Measurements from ENCODE around the gene APOA4.
"Not testable (repeated sequence)": the region's sequence is repeated elsewhere in the genome, so short reads cannot be mapped to it uniquely, and the experiment has no call there.

Gene APOA4

DNA sequence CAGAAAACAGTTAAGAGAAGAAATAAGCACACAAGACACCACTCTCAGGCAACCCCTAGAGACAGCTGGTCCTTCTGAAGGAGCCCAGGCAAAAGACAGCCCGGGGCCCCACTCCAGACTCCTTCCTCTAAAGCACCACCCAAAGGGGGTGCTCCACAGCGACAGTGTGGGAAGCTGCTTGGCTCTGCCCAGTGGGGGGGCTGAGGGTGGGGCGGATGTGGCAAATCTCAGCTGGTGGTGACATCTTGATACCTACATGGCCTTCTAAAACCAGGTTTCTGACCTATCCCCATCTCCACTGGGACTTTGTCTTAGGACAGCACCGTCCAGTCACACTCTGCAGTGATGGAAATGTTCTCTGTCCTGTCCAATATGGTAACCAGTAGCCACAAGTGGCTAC, 24.5 kb upstream of the APOA4 start:
- no peak for DNase-seq

DNA sequence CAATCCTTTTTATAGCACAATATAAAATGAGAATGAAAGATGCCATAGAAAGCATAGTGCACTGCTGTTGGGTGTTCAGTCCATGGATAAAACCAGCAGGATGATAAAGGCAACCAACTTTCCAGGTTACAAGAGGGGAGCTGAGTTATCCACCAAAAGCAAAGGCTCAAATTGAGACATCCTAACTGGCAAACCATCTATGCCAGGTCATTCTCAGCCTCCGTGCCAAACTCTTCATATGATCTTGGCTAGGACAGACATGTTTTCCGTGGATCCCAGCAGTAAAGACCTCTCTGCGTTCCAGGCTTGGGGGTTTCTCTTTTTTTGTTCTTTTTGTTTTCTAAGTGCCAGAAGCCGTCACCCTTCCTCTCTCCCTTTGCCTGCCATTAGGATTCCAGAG, 21.6 kb upstream of the APOA4 start:
- DNase-seq: no peak

DNA sequence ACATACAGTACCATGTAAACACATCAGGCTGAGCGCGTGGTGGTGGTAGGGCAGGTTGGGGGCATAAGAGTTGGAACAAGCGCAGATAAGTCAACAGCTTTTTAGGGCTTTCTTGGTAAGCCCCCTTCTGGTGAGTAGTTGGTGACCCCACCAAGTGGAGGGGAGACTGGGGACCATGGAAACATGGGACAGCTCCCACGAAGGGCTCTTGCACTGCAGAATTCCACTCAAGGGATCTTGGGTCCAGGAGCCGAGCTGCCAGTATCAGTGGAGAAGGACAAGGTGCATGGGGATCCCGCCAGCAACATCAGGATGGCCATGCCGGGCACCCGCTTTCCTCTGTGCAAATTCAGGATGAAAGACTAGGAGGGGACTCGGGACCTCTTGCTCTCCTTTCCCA, 20.6 kb upstream of the APOA4 start:
- DNase-seq: no peak

DNA sequence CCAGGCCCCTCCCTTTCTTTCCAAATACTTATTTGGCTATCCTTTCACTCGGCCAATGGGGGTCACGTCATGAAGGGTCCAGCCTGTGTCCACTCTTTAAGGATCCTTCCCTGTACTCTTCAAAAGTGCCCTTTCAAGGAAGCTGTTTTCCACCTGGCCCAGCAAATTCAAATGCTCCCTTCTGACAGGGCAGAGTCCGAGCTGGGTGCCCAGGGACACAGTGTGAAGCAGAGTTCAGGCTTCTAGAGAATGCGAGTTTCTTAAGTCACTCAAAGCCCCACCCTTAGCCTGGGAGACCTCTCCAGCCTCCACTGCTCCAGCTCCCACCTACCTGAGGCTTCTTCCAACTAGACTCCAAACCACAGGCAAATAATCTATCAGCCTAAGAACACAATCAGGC, 19.8 kb upstream of the APOA4 start:
- DNase-seq: no peak

DNA sequence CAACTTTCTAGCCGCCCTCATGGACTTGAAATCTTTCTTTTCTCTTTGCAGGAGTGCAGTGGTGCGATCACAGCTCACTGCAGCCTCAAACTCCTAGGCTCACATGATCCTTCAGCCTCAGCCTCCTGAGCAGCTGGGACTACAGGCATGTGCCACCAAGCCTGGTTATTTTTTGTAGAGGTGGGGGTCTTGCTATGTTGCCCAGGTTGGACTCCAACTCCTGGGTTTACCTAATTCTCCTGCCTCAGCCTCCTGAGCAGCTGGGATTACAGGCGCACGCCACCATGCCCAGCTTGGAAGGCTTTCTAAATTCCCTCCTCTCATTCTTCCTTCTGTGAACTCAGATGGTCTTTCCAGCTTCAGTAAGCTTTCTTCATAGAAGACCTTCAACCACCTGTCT, 19.0 kb upstream of the APOA4 start:
- DNase-seq: no peak

DNA sequence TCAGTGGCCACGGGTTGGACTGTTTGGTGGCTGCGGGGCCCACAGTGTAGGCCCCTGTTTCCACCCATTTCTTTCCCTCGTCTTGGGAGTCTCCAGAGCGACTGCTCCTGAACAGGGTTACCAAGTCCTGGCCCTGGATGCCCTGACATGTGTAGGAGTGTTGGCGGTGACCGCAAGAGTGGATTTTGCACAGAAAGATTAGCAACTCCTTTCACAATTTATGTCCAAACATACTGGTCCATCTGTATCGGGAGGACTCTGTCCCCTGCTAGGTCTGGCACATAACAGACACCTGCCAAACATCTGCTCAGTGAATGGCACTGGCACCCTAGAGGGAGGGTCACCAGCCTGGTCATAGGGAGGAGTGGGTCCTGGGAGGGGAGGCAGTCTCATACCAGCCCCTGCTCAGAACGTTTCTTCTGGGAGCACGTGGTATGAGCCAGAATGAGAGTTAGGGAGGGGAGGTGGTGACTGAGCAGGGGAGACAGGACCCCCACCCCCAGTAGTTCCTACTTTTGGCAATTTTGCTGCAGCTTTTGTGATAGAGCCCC, 17.7 kb upstream of the APOA4 start:
- no peak for DNase-seq

DNA sequence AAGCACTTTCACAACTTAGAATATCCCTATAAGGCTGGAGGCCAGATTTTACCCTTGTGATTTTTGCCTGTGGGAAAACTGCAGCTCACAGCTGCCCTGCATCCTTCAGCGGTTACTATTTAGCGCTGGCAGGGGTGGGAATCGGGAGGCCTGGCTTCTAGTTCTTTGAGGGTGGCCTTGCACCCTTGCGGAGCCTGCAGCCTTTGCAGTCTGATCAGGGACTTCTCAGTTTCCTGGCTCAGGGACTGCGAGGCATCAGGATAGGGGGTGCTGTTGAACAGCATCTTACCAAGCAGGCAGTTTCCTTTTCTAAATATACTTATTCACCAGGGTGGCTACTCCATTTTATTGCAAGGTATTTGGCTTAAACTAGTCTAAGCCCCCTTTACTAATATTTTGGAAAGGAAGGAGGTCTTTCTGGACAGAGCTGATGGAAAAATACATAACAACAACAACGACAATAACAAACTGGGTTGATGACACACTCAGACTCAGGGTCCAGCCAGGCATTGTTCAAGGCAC, 17.2 kb upstream of the APOA4 start:
- DNase-seq: no peak

DNA sequence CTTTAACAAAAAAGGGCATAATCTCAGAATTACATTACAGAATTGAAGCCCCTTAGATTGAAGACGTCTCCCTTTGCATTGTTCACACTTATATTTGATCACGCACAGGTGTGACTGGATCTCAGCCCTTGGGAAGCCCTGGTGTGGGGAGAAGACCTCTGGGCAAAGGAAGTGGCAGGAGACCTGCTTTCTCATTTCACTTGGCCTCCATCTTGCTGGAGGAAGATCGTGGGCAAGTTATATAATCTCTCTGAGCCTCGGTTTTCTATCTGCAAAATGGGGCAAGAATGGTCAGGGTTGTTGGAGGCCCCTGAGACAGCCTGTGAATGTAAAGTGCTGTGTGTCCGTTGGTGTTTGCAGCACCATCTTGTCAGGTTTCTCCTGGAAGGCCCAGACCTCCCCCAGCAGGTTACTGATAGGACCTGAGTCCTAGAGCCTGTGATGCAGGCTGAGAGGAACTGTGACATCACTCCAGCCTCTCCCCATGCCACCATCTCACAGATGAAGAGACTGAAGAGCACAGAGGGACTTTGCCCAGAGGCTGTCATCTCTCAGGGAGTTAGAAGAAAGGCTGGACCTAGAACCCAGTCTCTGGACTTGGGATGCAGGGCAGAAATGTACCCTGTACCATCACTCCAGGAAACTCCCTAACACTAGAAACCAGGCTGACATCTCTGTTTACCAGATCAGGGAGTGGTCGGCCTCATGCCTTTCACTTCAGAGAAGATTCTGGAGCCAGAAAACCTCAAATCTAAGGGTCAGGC, 15.4 kb upstream of the APOA4 start:
- no peak for DNase-seq

DNA sequence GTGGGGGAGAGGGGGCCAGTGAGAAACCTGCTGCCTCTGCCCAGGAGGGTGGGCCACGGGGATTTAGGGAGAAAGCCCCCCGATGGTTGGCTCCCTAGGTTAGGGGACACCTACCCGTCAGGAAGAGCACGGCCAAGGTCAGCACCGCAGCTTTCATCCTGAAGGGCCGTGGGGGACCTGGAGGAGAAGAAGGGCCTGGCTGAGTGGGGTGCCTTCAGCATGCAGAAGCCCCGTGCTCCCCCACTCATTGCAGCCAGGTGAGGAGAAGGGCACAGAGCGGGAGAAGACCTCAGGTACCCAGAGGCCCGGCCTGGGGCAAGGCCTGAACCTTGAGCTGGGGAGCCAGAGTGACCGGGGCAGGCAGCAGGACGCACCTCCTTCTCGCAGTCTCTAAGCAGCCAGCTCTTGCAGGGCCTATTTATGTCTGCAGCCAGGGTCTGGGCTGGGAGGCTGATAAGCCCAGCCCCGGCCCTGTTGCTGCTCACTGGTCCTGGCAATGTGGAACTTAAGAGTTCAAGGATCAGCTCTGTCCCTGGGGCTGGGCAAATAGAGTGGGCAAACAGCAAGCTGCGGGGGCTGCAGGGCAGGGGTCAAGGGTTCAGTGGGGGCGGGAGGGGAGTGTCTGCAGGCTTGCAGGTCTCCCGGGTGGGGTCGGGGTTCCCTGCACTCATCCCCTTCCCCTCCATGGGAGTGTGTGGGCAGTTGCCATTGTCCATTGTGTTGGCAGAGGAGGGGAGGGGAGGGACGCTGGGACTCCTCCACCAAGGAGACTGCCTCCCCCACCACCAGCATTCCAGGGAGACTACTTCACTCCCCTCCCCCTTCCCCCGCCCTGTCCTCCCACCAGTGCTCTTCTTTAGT, 14.4 kb upstream of the APOA4 start, which contains the start of gene APOA1:
Gene APOA1, minus strand, starts transcription at position 392 of the 861 bp plus-strand sequence. Its CDS starts 235 bp downstream, at position 157.
- no peak for DNase-seq

DNA sequence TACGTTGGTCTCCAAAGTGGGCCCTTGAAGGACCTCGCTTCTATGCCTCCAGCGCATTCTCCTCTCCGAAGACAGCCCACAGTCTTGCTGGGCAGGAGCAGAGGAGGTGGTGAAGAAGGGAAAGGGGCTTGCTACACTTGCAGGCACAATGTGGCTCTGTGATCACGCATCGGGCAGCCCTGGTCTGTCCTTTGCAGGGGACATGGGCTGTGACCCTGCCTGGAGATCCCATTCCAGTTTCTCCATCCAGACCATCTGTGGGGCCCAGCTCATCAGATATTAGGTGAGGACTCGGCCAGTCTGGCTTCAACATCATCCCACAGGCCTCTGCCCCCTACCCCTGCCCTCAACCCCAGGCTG, 13.5 kb upstream of the APOA4 start:
- no peak for DNase-seq

DNA sequence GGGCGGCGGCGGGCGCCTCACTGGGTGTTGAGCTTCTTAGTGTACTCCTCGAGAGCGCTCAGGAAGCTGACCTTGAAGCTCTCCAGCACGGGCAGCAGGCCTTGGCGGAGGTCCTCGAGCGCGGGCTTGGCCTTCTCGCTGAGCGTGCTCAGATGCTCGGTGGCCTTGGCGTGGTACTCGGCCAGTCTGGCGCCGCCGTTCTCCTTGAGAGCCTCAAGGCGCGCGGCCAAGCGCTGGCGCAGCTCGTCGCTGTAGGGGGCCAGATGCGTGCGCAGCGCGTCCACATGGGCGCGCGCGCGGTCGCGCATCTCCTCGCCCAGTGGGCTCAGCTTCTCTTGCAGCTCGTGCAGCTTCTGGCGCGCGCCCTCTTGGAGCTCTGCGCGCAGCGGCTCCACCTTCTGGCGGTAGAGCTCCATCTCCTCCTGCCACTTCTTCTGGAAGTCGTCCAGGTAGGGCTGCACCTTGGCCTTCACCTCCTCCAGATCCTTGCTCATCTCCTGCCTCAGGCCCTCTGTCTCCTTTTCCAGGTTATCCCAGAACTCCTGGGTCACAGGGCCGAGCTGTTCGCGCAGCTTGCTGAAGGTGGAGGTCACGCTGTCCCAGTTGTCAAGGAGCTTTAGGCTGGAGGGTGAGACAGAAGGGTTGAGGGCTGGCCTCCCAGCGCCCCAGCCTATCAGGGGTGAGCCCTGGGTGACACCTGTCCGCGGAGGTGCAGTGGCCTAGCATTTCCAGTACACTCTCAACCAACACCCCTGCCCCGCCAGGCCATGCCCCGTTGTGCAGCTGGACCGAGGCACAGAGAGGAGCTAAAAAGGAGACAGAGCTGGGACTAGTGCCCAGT, 12.9 kb upstream of the APOA4 start:
- peak; percentile 70 for DNase-seq

DNA sequence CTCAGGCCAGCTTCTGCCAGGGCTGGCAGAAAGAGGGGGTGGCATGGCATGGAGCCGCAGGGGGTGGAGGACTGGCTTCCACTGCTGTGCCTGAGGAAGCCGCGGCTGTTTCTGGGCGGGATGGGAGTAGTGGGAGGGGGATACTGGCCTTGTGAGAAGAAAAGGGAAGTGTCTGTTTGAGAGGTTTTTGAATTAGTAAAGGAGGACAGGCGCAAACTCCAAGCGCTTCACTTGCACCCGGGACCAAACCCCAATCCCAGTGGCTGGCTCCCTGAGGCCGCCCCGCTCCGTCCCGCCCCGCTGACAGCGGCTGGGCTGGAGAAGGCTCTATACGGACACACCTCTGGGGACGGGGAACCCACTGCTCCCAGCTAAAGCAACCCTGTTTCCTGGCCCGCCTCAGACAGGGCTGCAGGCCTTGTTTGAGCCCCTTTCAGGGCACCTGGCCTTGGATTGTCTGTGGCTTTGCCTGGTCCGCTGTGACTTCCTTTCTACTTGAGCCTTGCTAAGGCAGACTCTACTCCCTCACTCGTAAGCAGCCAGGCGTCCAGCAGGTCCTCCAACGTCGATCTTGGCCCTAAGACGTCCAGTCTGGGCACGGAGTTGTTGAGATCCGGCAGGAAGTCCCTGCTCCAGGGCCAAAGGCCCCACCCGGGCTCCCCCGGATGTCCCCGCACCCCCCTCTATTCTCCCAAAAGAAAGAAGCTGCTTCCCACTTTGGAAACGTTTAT, 12.1 kb upstream of the APOA4 start:
- no peak for DNase-seq

DNA sequence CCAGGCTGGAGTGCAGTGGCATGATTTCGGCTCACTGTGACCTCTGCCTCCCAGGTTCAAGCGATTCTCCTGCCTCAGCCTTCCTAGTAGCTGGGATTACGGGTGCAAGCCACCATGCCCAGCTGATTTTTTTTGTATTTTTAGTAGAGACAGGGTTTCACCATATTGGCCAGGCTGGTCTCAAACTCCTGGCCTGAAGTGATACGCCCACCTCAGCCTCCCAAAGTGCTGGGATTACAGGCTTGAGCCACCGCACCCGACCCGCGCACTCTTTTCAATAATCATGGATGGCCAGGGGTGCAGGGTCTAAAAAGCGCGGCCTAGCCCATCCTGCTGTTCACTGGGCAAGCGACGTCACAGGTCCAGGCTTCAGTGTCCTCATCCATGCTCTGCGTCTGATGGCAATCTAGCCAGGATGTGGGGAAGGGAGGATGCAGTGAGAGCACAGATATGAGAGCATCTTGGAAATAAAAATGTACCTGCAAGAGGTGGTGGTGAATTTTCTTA, 11.5 kb upstream of the APOA4 start:
- not testable (repeated sequence) for DNase-seq

DNA sequence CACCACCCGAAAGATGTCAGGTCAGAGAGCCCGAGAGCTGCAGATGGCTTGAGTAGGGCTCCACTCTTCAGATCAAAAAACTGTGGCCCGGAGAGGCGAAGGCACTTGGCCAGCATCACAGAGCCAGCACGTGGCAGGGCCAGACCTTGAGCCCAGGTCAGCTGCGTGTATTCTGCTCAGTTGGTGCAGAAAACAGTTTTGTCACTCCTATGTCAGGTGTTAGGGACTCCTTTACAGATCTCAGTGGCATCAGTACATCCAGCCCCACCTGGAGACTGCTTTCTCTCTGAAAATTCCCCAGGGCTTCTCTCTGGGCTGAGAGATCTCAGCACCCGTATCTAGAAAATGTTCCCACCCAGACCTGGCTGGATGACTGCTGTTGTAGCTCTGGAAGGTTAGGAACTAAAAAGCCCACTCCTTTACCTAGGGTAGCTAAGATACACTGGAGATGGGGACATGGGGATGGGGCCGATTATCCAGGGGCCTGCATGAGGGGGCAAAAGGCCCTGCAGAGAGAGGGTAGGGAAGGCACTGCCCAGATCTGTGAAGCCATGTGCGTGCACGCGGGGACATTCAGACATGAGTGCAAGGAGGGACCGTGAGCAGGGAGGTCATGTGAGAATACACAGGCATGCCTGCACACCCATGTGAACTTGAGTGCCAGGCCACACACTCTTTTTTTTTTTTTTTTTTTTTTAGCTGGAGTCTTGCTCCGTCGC, 10.9 kb upstream of the APOA4 start:
- DNase-seq: no peak

DNA sequence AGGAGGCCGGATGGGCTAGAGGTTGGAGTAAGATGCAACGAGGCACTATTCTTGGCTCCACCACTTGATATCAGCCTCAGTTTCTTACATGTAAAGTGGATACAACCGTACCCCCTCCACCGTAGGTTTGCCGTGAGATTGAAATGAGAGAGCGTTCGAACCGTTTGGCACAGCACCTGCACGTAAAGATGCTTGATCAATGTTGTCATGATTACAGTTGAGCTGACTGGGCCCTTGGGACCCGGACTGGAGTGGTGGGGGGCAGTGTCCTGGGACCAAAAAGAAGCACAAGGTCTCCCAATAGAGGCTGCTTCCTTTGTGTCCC, 10.3 kb upstream of the APOA4 start:
- no peak for DNase-seq

DNA sequence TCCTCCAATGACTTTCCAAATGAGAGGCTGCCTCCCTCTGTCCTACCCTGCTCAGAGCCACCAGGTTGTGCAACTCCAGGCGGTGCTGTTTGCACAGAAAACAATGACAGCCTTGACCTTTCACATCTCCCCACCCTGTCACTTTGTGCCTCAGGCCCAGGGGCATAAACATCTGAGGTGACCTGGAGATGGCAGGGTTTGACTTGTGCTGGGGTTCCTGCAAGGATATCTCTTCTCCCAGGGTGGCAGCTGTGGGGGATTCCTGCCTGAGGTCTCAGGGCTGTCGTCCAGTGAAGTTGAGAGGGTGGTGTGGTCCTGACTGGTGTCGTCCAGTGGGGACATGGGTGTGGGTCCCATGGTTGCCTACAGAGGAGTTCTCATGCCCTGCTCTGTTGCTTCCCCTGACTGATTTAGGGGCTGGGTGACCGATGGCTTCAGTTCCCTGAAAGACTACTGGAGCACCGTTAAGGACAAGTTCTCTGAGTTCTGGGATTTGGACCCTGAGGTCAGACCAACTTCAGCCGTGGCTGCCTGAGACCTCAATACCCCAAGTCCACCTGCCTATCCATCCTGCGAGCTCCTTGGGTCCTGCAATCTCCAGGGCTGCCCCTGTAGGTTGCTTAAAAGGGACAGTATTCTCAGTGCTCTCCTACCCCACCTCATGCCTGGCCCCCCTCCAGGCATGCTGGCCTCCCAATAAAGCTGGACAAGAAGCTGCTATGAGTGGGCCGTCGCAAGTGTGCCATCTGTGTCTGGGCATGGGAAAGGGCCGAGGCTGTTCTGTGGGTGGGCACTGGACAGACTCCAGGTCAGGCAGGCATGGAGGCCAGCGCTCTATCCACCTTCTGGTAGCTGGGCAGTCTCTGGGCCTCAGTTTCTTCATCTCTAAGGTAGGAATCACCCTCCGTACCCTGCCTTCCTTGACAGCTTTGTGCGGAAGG, 9.5 kb upstream of the APOA4 start:
- no peak for DNase-seq

DNA sequence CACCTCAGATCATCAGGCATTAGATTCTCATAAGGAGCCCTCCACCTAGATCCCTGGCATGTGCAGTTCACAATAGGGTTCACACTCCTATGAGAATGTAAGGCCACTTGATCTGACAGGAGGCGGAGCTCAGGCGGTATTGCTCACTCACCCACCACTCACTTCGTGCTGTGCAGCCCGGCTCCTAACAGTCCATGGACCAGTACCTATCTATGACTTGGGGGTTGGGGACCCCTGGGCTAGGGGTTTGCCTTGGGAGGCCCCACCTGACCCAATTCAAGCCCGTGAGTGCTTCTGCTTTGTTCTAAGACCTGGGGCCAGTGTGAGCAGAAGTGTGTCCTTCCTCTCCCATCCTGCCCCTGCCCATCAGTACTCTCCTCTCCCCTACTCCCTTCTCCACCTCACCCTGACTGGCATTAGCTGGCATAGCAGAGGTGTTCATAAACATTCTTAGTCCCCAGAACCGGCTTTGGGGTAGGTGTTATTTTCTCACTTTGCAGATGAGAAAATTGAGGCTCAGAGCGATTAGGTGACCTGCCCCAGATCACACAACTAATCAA, 8.8 kb upstream of the APOA4 start:
- DNase-seq: no peak

DNA sequence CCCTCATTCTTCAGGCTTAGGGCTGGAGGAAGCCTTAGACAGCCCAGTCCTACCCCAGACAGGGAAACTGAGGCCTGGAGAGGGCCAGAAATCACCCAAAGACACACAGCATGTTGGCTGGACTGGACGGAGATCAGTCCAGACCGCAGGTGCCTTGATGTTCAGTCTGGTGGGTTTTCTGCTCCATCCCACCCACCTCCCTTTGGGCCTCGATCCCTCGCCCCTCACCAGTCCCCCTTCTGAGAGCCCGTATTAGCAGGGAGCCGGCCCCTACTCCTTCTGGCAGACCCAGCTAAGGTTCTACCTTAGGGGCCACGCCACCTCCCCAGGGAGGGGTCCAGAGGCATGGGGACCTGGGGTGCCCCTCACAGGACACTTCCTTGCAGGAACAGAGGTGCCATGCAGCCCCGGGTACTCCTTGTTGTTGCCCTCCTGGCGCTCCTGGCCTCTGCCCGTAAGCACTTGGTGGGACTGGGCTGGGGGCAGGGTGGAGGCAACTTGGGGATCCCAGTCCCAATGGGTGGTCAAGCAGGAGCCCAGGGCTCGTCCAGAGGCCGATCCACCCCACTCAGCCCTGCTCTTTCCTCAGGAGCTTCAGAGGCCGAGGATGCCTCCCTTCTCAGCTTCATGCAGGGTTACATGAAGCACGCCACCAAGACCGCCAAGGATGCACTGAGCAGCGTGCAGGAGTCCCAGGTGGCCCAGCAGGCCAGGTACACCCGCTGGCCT, 7.2 kb upstream of the APOA4 start:
- DNase-seq: no peak

DNA sequence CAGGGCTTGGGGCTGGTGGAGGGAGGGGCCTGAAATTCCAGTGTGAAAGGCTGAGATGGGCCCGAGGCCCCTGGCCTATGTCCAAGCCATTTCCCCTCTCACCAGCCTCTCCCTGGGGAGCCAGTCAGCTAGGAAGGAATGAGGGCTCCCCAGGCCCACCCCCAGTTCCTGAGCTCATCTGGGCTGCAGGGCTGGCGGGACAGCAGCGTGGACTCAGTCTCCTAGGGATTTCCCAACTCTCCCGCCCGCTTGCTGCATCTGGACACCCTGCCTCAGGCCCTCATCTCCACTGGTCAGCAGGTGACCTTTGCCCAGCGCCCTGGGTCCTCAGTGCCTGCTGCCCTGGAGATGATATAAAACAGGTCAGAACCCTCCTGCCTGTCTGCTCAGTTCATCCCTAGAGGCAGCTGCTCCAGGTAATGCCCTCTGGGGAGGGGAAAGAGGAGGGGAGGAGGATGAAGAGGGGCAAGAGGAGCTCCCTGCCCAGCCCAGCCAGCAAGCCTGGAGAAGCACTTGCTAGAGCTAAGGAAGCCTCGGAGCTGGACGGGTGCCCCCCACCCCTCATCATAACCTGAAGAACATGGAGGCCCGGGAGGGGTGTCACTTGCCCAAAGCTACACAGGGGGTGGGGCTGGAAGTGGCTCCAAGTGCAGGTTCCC, 6.5 kb upstream of the APOA4 start, which contains the start of gene APOC3:
Gene APOC3, plus strand, starts transcription at position 383 of the 659 bp plus-strand sequence. CDS start 676 bp downstream, outside the sequence.
- DNase-seq: no peak

Measured in stimulated activated naive CD4-positive, alpha-beta T cell treated with Interleukin-2 at 50 U/mL for 16 hours (primary cell).